ENCODE measurements around the gene TMEM72. TPM values are rescaled to one million over a fixed set of nuclear protein-coding genes. Genes with fewer than 3 reads are reported as not detected.
A peak's percentile ranks its signal among the peaks of the same experiment; 100 is the strongest.

TMEM72 gene
- total RNA-seq, 6 donors from 2014 or later: 0.06 TPM; not detected in 5

DNA sequence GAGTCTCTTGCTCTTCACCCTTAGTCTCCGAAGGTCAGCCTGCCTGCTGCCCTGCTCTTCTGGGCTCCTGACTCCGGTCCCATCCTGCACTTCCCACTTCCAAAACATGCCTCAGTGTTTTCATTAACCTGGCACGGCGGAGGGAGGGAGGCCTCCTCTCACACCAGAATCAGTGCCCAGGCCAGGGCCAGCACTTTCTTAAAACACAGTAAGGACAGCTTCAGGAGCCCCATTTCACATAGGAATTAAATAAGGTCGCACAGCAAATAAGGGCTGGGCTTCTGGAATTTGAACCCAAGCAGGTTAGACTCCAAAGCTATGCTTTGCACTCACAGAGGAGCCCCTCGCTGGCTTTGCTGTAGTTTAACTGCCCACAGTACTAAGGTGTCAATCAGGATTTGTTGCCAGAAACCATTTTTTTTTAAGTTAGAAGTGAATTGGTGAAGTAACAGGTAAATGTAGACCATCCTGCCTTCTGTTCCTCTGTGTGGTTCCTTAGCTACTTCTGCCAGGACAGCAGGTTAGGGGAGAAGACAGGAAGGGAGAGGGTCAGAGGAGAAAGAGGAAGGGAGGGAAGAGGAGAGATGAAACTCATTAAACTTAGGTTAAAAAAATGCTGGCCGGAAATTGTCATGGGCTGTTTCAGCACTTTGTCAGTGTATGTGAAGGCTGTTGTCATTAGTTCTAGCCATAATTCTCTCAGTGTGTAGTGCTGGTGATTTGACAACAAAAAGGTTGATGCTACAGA, 49.5 kb downstream of the TMEM72 start:
- TF ChIP-seq, protein P1, sequence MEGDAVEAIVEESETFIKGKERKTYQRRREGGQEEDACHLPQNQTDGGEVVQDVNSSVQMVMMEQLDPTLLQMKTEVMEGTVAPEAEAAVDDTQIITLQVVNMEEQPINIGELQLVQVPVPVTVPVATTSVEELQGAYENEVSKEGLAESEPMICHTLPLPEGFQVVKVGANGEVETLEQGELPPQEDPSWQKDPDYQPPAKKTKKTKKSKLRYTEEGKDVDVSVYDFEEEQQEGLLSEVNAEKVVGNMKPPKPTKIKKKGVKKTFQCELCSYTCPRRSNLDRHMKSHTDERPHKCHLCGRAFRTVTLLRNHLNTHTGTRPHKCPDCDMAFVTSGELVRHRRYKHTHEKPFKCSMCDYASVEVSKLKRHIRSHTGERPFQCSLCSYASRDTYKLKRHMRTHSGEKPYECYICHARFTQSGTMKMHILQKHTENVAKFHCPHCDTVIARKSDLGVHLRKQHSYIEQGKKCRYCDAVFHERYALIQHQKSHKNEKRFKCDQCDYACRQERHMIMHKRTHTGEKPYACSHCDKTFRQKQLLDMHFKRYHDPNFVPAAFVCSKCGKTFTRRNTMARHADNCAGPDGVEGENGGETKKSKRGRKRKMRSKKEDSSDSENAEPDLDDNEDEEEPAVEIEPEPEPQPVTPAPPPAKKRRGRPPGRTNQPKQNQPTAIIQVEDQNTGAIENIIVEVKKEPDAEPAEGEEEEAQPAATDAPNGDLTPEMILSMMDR (IDR thresholded peaks at IDR 0.05): no peak
- TF ChIP-seq POLR2AphosphoS5 (IDR thresholded peaks at IDR 0.05) (no peak), POLR2A (IDR thresholded peaks at IDR 0.05) (no peak), EP300 (IDR thresholded peaks at IDR 0.05) (no peak)
- Histone ChIP-seq H3K9me3 (no peaks in the 10 kb centered on the region), H3K27ac (peak overlapping the region; percentile 10 to 97 (median 90)), H3K4me1 (peaks cover 57 to 79% (median 65%) of the 10 kb centered on the region in 4 donors), H3K4me3 (peak overlapping the region in 3 of 4 donors; percentile 50 to 74 (median 72)), H3K36me3 (peaks cover 0 to 11% (median 5%) of the 10 kb centered on the region in 4 donors), H3K27me3 (no peaks in the 10 kb centered on the region)
- WGBS, 2 donors: 65 to 66% methylated on average over 7 of the region's 7 CpGs
- DNase-seq (peak in 1 of 2 donors; percentile 20), ATAC-seq (ENCODE audit: low FRiP score in 2 of 2) (no peak)

DNA sequence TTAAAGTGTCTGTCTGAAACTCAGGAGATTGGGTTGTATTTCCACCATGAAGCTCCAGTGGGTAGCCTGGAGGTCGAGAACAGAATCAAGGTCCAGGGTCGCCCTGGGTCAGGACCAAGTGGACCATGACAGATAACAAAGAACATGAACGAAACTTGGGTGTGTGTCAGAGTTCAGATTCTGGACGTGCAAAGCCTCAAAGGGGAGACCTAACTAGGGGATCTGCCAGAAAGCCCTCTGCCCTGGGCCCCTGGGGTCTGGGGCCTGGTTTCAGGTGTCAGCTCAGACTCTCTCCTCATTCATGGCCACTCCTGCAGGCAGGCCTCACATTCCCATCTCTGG, 50.1 kb downstream of the TMEM72 start:
- no peak for ATAC-seq (ENCODE audit: low FRiP score in 2 of 2)
- Histone ChIP-seq H3K4me1 (peaks cover 62 to 85% (median 71%) of the 10 kb centered on the region in 4 donors), H3K27me3 (no peaks in the 10 kb centered on the region), H3K27ac (peak overlapping the region in 3 of 4 donors; percentile 10 to 97 (median 88)), H3K4me3 (peak overlapping the region in 2 of 4 donors; percentile 72 to 74), H3K9me3 (no peaks in the 10 kb centered on the region), H3K36me3 (peaks cover 0 to 6% (median 2%) of the 10 kb centered on the region in 4 donors)
- TF ChIP-seq, protein P1 (IDR thresholded peaks at IDR 0.05): no peak
- TF ChIP-seq POLR2AphosphoS5 (IDR thresholded peaks at IDR 0.05) (no peak), EP300 (IDR thresholded peaks at IDR 0.05) (no peak), POLR2A (IDR thresholded peaks at IDR 0.05) (no peak)
- WGBS, 2 donors: 67 to 79% methylated on average over 3 to 4 of the region's 4 CpGs
- DNase-seq: peak in 1 of 2 donors; percentile 16

- peak overlapping the region in 3 of 4 donors; percentile 71 to 90 (median 85) for H3K27ac ChIP-seq
These were observed 51.0 kb downstream of the TMEM72 start for GRCh38 chr10:44961931-44962750.

GRCh38 chr10:44962870-44963738, 52.0 kb downstream of the TMEM72 start:
- WGBS, 2 donors: 70 to 75% methylated on average over 16 to 19 of the region's 19 CpGs

More at GRCh38 chr10:44961931-44962750, 51.0 kb downstream of the TMEM72 start:
- no peaks in the 10 kb centered on the region for H3K36me3 ChIP-seq
- peak overlapping the region in 1 of 4 donors; percentile 13 for H3K4me3 ChIP-seq
- no peaks in the 10 kb centered on the region for H3K27me3 ChIP-seq
- WGBS, 2 donors: 85 to 94% methylated on average over 8 to 11 of the region's 11 CpGs
- TF ChIP-seq POLR2A (IDR thresholded peaks at IDR 0.05) (no peak), EP300 (IDR thresholded peaks at IDR 0.05) (no peak), POLR2AphosphoS5 (IDR thresholded peaks at IDR 0.05) (no peak)
- TF ChIP-seq, protein P1 (IDR thresholded peaks at IDR 0.05): no peak
- no peaks in the 10 kb centered on the region for H3K9me3 ChIP-seq
- no peak for ATAC-seq (ENCODE audit: low FRiP score in 2 of 2)
- peaks cover 72 to 94% (median 80%) of the 10 kb centered on the region in 4 donors for H3K4me1 ChIP-seq
- DNase-seq: peak in 1 of 2 donors; percentile 19

More at GRCh38 chr10:44962870-44963738, 52.0 kb downstream of the TMEM72 start:
- DNase-seq (peak in 1 of 2 donors; percentile 47), ATAC-seq (ENCODE audit: low FRiP score in 2 of 2) (no peak)
- Histone ChIP-seq H3K9me3 (no peaks in the 10 kb centered on the region), H3K4me1 (peaks cover 78 to 94% (median 84%) of the 10 kb centered on the region in 4 donors), H3K27me3 (no peaks in the 10 kb centered on the region), H3K27ac (peak overlapping the region; percentile 71 to 90 (median 82)), H3K4me3 (peak overlapping the region in 2 of 4 donors; percentile 3 to 15), H3K36me3 (no peaks in the 10 kb centered on the region)
- TF ChIP-seq, protein P1 (IDR thresholded peaks at IDR 0.05): peak in 5 of 6 experiments; percentile 35 to 63 (median 38)
- no peak for TF ChIP-seq POLR2A (IDR thresholded peaks at IDR 0.05)
- no peak for TF ChIP-seq EP300 (IDR thresholded peaks at IDR 0.05)

Measured in upper lobe of left lung (tissue), 6 donors.